H54 (cell line): ENCODE data around the gene AGAP1.
A peak's percentile ranks its signal among the peaks of the same experiment; 100 is the strongest.

ENCODE experiments used
- DNase-seq: peaks from one replicate; pipeline ENCODE4 v3.0.0; 2011; ENCODE audit warnings: low spot score, mixed read lengths; ENCODE audit not compliant: insufficient read length
- FAIRE-seq: peaks from 3 replicates; lab custom pipeline; 2011; peaks lifted over from hg19 to GRCh38; lab: Jason Lieb, UNC
- POLR2A ChIP-seq: IDR thresholded peaks from 2 replicates; pipeline ENCODE4 v1.6.1; 2011; ENCODE audit warnings: low read depth, mild to moderate bottlenecking, low read length

The AGAP1 gene

GRCh38 chr2:235698028-235698427 is 204.2 kb downstream of the AGAP1 start:
- FAIRE-seq, result no peak

GRCh38 chr2:235698491-235698890 is 204.6 kb downstream of the AGAP1 start:
- no peak for FAIRE-seq
- no peak for DNase-seq
- no peak for TF ChIP-seq POLR2A

More at GRCh38 chr2:235698028-235698427, 204.2 kb downstream of the AGAP1 start:
- no peak for DNase-seq
- no peak for TF ChIP-seq POLR2A

- FAIRE-seq, result no peak
- TF ChIP-seq POLR2A, result no peak
These were observed 205.7 kb downstream of the AGAP1 start for GRCh38 chr2:235699576-235699975.

DNA sequence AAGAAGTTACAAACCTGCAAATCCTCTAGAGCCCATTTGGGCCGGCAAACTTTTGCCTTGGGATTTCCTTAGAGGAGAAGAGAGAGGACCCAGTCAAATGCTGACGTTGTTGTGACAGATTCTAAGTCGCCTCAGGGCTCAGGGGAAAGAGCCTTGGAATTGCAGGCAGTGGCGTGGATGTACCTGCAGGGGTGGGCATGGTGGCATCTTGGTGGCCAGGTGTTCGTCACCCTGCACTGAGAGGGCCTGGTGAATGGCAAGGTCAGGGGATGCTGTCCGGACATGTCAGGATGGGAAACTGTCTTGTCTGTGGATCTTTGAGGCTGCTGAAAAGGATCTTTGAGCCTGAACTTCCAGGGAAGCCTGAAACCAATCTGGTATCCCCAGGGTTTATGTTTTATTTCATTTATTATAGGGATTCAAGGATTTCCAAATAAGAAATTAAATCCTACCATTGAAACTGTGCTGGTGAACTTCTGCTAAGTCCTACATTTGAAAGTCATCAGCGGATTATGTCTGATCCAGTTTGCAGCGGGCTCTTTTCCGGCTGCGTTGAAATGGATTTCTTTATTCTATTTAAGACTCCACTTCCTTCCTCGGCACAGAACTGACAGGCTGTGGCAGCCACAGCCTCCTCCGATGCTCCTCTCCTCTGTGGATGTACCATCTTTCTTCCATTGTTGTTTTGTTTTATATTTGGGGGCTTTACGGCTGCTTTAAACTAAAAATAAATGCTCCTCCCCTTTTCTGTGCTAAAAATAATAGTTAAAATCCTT is 207.6 kb downstream of the AGAP1 start:
- FAIRE-seq (no peak), DNase-seq (no peak)
- no peak for TF ChIP-seq POLR2A

More at GRCh38 chr2:235699576-235699975, 205.7 kb downstream of the AGAP1 start:
- no peak for DNase-seq

GRCh38 chr2:235702186-235702585 is 208.3 kb downstream of the AGAP1 start:
- no peak for DNase-seq
- FAIRE-seq, result no peak
- no peak for TF ChIP-seq POLR2A

DNA sequence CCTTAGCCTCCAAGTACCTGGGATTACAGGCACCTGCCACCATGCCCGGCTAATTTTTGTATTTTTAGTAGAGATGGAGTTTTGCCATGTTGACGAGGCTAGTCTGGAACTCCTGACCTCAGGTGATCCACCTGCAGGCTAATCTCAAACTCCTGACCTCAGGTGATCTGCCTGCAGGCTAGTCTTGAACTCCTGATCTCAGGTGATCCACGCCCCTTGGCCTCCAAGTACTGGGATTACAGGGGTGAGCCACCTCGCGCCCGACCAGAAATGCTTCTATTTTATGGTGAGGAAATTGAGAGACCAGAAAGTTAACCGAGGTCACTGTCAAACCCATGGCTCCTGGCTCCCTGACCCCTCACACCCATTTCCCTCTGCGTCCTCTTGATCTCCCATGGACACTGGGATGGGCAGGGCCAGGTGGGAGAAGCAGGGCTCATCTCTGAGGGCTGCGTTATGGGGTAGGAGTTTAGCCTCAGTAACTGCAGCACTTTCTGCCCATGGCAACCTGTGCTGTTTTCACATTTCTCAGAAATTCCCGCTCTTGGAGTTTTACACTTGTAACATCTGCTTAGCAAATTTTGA is 210.0 kb downstream of the AGAP1 start:
- no peak for DNase-seq
- no peak for TF ChIP-seq POLR2A
- no peak for FAIRE-seq

GRCh38 chr2:235705296-235705695 is 211.5 kb downstream of the AGAP1 start:
- TF ChIP-seq POLR2A, result no peak
- FAIRE-seq, result no peak
- no peak for DNase-seq

- no peak for FAIRE-seq
- DNase-seq, result no peak
- no peak for TF ChIP-seq POLR2A
These were observed 212.7 kb downstream of the AGAP1 start for GRCh38 chr2:235706506-235706905.

GRCh38 chr2:235707411-235708096 is 213.7 kb downstream of the AGAP1 start:
- TF ChIP-seq POLR2A, result no peak
- FAIRE-seq, result no peak
- DNase-seq, result no peak

- peak; percentile 53 for FAIRE-seq
- peak; percentile 78 for DNase-seq
- no peak for TF ChIP-seq POLR2A
These were observed 215.4 kb downstream of the AGAP1 start for GRCh38 chr2:235709124-235709813.

GRCh38 chr2:235709969-235710879 is 216.4 kb downstream of the AGAP1 start:
- no peak for DNase-seq

GRCh38 chr2:235710933-235711332 is 217.1 kb downstream of the AGAP1 start:
- DNase-seq, result no peak
- FAIRE-seq, result no peak
- TF ChIP-seq POLR2A, result no peak

More at GRCh38 chr2:235709969-235710879, 216.4 kb downstream of the AGAP1 start:
- no peak for TF ChIP-seq POLR2A
- no peak for FAIRE-seq

DNA sequence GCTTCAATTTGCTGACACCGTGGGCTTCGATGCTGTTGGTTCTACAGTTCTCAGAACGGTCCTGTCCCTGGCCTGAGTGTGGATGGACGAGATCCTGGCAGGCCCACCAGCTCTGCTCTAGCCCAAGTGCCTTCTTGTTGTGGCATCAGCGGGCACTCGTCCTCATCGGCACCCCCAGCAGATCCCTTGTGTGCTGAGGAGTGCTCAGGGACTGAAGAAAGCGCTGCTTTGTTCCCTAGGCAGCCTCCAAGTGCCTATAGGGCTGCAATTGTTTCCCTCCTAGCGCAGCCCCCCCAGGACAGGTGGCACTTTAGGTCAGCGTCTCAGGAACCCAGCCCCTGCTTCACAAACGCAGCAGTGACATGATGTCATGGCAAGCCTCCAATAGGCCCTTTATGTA is 217.7 kb downstream of the AGAP1 start:
- TF ChIP-seq POLR2A, result no peak
- no peak for FAIRE-seq
- DNase-seq, result no peak
